ENCODE results near the gene ARHGAP32. TPM values are rescaled to one million over a fixed set of nuclear protein-coding genes. Genes with fewer than 3 reads are reported as not detected.

Gene ARHGAP32
- total RNA-seq, 1 experiment from 2014 or later = 62.6 TPM

DNA sequence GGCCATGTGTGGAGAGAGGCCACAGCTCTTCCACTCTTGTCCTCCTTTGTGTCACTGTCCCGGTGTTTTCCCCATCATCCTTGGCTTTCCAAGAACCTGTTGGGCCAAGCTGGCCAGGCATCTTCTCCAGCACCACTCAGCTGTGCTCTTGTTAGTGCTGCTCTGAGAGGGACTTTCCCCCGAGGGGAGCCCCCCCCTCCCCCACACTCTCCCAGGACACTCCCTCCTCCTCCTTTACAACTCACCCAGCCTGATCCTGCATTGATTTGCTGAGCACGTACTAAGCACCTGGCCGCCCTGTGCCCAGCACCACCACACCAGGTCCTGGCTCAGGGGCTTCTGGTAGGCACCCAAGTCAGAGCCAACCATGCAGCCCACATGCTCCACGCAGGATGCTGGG is 262.7 kb downstream of the ARHGAP32 start:
- Mint-ChIP-seq H3K4me3 (ENCODE audit: unreplicated experiment) (no peak overlapping the region), H3K9me3 (ENCODE audit: unreplicated experiment) (no peaks in the 10 kb centered on the region), H3K36me3 (ENCODE audit: insufficient read depth, unreplicated experiment) (no peaks in the 10 kb centered on the region), H3K4me1 (ENCODE audit: insufficient read depth, unreplicated experiment) (no peaks in the 10 kb centered on the region), H3K27ac (ENCODE audit: low read depth, unreplicated experiment) (no peak overlapping the region), H3K27me3 (ENCODE audit: insufficient read depth, unreplicated experiment) (no peaks in the 10 kb centered on the region)
- TF ChIP-seq, protein P1, sequence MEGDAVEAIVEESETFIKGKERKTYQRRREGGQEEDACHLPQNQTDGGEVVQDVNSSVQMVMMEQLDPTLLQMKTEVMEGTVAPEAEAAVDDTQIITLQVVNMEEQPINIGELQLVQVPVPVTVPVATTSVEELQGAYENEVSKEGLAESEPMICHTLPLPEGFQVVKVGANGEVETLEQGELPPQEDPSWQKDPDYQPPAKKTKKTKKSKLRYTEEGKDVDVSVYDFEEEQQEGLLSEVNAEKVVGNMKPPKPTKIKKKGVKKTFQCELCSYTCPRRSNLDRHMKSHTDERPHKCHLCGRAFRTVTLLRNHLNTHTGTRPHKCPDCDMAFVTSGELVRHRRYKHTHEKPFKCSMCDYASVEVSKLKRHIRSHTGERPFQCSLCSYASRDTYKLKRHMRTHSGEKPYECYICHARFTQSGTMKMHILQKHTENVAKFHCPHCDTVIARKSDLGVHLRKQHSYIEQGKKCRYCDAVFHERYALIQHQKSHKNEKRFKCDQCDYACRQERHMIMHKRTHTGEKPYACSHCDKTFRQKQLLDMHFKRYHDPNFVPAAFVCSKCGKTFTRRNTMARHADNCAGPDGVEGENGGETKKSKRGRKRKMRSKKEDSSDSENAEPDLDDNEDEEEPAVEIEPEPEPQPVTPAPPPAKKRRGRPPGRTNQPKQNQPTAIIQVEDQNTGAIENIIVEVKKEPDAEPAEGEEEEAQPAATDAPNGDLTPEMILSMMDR (IDR thresholded peaks at IDR 0.05; ENCODE audit: unreplicated experiment) = no peak
- CTCF ChIA-PET = interaction anchor here (2.7 kb wide), 1 partner anchor 45 kb away, joined by 13 read pairs; no protein-coding TSS in a partner anchor
- POLR2A ChIA-PET = no interaction called here
- no peak for DNase-seq (ENCODE audit: unreplicated experiment)
- BruUV-seq (replicated peaks) = no TSS peak
- intact Hi-C loops (cut with micrococcal nuclease) = no loop called here

DNA sequence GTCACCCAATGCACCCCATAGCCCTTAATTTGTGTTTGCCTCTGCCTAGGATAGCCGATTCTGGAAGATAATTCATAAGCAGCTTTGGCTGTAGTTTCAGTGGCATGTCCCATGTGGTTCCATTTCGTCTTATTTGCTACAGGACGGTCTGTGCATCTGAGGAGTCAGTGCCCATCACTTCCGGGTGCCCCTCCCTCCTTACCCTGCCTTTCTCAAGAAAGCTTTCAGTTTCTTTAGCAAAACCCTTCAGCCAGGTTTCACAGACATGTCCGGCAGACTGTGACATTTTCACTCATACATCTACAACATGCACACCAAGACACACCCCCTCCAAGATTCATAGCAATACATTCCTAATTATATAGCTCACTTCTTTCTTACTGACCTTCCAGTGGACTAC is 263.7 kb downstream of the ARHGAP32 start:
- no peak overlapping the region for H3K27ac Mint-ChIP-seq (ENCODE audit: low read depth, unreplicated experiment)
- ChIA-PET CTCF (interaction anchor here (2.7 kb wide), 1 partner anchor 44 kb away, joined by 13 read pairs; no protein-coding TSS in a partner anchor), POLR2A (no interaction called here)
- no TSS peak for BruUV-seq (replicated peaks)
- no peak for DNase-seq (ENCODE audit: unreplicated experiment)
- TF ChIP-seq, protein P1 (IDR thresholded peaks at IDR 0.05; ENCODE audit: unreplicated experiment) = no peak
- H3K4me3 Mint-ChIP-seq (ENCODE audit: unreplicated experiment) = no peak overlapping the region
- intact Hi-C loops (cut with micrococcal nuclease) = no loop called here
- no peaks in the 10 kb centered on the region for H3K27me3 Mint-ChIP-seq (ENCODE audit: insufficient read depth, unreplicated experiment)
- H3K4me1 Mint-ChIP-seq (ENCODE audit: insufficient read depth, unreplicated experiment) = no peaks in the 10 kb centered on the region
- no peaks in the 10 kb centered on the region for H3K9me3 Mint-ChIP-seq (ENCODE audit: unreplicated experiment)
- H3K36me3 Mint-ChIP-seq (ENCODE audit: insufficient read depth, unreplicated experiment) = no peaks in the 10 kb centered on the region

DNA sequence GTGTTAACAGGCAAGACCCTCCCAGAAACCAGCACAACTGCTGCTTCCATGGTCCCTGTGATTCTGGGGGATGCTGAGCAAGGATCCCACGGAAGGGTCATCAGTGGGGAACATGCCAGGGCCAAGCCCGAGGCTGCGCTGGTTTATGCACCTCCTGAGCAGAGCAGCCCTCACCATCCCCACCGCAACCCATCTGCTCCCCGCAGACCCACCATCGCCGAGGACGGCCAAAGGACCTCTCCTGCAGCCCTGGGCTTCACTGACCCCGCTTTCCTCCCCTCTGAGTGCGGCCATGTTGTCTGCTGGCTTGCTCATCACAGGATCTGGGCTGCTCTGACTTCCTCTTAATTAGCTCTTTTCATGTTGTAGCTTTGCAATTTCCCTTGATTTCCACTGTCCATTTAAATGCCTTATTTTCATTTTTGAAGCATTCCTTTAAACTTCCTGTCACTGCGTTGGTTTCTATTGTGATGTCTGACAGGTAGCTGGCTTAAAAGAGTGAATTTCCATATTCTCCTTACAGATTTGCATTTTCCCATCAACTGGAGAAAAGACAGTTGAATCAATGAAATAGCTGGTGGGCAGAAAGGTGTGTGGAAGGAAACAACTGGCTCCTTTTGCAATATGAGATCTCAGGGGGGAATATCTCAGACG is 264.3 kb downstream of the ARHGAP32 start:
- BruUV-seq (replicated peaks) = no TSS peak
- Mint-ChIP-seq H3K27ac (ENCODE audit: low read depth, unreplicated experiment) (no peak overlapping the region), H3K4me1 (ENCODE audit: insufficient read depth, unreplicated experiment) (no peaks in the 10 kb centered on the region), H3K36me3 (ENCODE audit: insufficient read depth, unreplicated experiment) (no peaks in the 10 kb centered on the region), H3K9me3 (ENCODE audit: unreplicated experiment) (no peaks in the 10 kb centered on the region), H3K4me3 (ENCODE audit: unreplicated experiment) (no peak overlapping the region), H3K27me3 (ENCODE audit: insufficient read depth, unreplicated experiment) (no peaks in the 10 kb centered on the region)
- DNase-seq (ENCODE audit: unreplicated experiment) = no peak
- intact Hi-C loops (cut with micrococcal nuclease) = no loop called here
- POLR2A ChIA-PET = no interaction called here
- CTCF ChIA-PET = interaction anchor here (1.0 to 2.7 kb wide), 2 partner anchors 42 to 43 kb away, joined by 3 to 13 read pairs; no protein-coding TSS in a partner anchor
- TF ChIP-seq, protein P1 (IDR thresholded peaks at IDR 0.05; ENCODE audit: unreplicated experiment) = no peak

DNA sequence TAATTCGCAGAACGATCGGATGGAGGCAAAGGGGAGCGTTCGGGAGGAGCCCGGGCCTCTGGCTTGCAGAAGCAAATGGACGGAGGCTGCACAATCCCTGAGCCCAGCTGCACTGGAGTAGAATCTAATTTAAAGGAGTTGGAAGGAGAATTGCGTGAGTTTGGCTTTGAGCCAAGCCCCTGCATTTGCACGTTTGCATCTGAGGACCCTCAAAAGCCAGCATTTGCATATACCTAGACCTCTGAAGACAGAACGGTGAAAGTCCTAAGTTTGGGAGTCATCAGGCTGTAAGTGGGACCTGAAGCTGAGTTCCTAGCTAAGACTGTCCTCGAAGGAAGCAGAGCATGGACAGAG is 265.0 kb downstream of the ARHGAP32 start:
- intact Hi-C loops (cut with micrococcal nuclease) = no loop called here
- H3K4me1 Mint-ChIP-seq (ENCODE audit: insufficient read depth, unreplicated experiment) = no peaks in the 10 kb centered on the region
- H3K36me3 Mint-ChIP-seq (ENCODE audit: insufficient read depth, unreplicated experiment) = no peaks in the 10 kb centered on the region
- ChIA-PET CTCF (interaction anchor here (1.0 kb wide), 1 partner anchor 41 kb away, joined by 3 read pairs; no protein-coding TSS in a partner anchor), POLR2A (interaction anchor here (0.6 kb wide), 1 partner anchor 30 kb away, joined by 3 read pairs; no protein-coding TSS in a partner anchor)
- no peaks in the 10 kb centered on the region for H3K27me3 Mint-ChIP-seq (ENCODE audit: insufficient read depth, unreplicated experiment)
- H3K27ac Mint-ChIP-seq (ENCODE audit: low read depth, unreplicated experiment) = no peak overlapping the region
- BruUV-seq (replicated peaks) = no TSS peak
- TF ChIP-seq, protein P1 (IDR thresholded peaks at IDR 0.05; ENCODE audit: unreplicated experiment) = no peak
- H3K9me3 Mint-ChIP-seq (ENCODE audit: unreplicated experiment) = no peaks in the 10 kb centered on the region
- no peak overlapping the region for H3K4me3 Mint-ChIP-seq (ENCODE audit: unreplicated experiment)
- no peak for DNase-seq (ENCODE audit: unreplicated experiment)
